Astrocyte of the hippocampus (primary cell): ENCODE results near the gene GRB14.
A peak's percentile ranks its signal among the peaks of the same experiment; 100 is the strongest.

ENCODE experiments used
- DNase-seq: peaks from one replicate; pipeline ENCODE4 v3.0.0; 2011; ENCODE audit warnings: low read depth, low spot score

Gene GRB14

GRCh38 chr2:164613321-164613982 lies 7.8 kb downstream of the GRB14 start:
- peak; percentile 30 for DNase-seq

DNA sequence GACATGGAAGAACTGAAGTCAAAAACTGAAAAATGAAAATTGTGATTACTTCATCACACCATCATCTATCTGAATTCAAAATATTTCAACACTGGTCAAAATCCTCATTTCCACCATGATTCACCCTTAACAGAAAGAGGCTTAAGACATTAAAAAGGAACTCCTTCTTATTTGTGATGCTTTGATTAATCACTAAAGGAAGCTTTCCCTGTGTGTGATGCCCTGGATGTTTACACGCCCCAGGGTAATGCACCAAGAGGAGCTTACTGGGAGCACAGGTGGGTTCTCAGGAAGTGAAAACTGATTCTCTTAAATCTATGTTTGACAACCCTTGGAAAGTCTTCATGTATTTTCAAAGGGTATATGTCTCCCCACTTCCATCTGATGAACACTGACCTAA lies 11.5 kb downstream of the GRB14 start:
- DNase-seq, result no peak

DNA sequence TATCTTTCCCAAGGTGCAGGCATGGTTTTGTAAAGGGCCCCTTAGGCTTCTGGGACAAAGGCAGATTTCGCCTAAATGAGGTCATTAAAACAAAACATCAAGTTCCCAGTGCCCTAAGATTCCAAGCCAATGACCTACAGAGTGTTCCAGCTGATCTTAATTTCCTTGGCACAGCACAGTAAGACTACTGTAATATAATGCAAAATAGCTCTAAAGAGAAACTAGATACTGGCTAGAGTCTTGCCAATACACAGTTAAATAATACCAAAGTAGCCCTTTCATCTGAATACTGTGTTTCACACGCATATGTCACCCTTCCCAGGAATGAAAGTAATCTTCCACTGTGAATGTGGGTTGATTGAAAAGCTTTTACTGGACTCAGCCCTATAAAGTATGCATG lies 14.7 kb downstream of the GRB14 start:
- peak; percentile 86 for DNase-seq

- DNase-seq, result no peak
Measured at GRCh38 chr2:164605295-164605694, 16.0 kb downstream of the GRB14 start.

GRCh38 chr2:164600763-164601162 lies 20.5 kb downstream of the GRB14 start:
- peak; percentile 29 for DNase-seq

DNA sequence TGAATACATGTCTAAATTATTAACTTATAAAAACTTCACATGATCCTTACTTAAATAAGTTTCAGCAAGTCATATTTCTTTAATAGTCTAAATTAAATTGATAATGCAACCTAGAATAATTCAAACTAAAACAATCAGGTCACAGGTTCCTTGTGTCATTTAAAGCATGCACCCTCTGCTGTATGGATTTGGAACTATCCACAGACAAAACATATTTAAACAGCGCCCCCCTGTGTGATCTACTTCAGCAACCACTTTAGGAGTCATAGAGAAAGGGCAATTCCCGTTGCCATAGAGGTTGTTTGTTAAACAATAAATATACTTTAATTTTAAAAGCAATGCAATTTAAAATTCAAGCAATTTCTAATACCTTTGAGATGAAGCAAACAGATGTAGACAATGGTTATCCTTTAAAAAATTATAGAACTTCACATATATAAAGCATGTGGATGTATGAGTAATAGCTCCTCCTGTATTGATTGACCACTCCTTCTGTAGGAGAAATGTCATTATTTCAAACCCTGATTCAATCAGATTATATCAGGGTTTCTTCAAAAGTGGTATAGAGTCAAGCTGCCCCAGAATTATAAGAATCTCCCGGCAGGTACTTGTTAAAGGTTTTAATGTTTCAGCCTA lies 21.2 kb downstream of the GRB14 start:
- DNase-seq, result peak; percentile 71

DNA sequence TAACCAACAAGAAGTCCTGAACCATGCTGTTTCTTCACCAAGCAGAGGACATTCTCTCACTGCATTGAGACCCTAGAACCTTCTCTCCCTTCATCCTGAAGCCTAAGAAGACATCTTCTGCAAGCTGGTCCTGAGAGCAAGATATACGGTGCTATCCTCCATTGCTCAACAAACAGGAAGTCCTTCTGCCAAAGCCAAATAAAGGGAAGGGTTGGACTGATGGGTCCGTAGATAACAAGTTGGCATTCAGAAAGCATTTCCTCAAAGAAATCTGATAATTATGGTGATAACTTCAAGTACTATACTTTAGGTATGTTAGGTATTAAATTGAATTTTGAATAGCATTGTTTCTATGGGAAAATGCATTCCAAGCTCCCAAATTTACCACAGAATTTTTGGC lies 23.3 kb downstream of the GRB14 start:
- no peak for DNase-seq

- DNase-seq, result no peak
Measured at GRCh38 chr2:164595031-164595430, 26.3 kb downstream of the GRB14 start.

- peak; percentile 7 for DNase-seq
Measured at GRCh38 chr2:164593959-164594358, 27.3 kb downstream of the GRB14 start.

DNA sequence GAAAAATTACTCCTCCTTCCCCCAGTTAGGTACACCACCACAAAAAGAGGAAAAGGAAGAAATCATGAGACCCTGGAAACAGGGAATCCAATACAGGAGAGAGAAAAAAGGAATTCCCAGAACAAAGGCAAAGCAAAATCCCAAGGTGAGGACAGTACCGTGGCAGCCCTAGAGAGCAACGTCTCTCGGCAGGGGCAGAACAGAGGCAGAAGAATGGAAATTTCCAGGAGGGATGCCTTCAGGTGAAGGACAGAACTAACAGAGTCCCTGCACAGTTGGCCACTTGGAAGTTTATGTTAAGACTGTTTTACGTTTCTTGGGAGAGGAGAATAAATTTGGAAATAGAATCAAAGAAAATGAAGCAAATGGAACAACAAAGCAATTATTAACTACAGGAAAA lies 27.7 kb downstream of the GRB14 start:
- DNase-seq, result no peak

- peak; percentile 24 for DNase-seq
Measured at GRCh38 chr2:164589522-164589921, 31.8 kb downstream of the GRB14 start.

- no peak for DNase-seq
Measured at GRCh38 chr2:164581050-164581449, 40.2 kb downstream of the GRB14 start.

GRCh38 chr2:164574931-164575330 lies 46.4 kb downstream of the GRB14 start:
- DNase-seq, result no peak

- DNase-seq, result no peak
Measured at GRCh38 chr2:164570475-164570874, 50.8 kb downstream of the GRB14 start.

GRCh38 chr2:164569378-164569777 lies 51.9 kb downstream of the GRB14 start:
- no peak for DNase-seq

- DNase-seq, result no peak
Measured at GRCh38 chr2:164568317-164568716, 53.0 kb downstream of the GRB14 start.

GRCh38 chr2:164567335-164567989 lies 53.8 kb downstream of the GRB14 start:
- DNase-seq, result no peak

DNA sequence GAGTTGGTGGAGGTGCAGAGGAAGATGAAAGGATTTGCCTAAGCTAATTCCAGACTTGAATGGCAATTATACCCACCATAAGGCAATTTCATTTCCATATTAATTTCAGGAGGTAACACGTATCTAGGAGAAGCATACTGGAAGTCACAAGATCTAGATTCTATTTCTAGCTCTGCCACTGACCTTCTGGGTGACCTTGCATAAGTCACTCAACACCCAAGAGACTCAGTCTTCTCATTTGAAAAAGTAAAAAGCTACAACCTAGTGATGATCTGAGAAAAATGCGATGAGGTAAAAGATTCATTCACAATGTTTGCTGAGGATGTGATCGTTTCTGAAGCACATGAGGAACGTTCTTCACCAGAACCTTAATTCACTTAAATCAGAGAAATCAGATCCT lies 55.9 kb downstream of the GRB14 start:
- no peak for DNase-seq

- no peak for DNase-seq
Measured at GRCh38 chr2:164562666-164563065, 58.6 kb downstream of the GRB14 start.

- DNase-seq, result no peak
Measured at GRCh38 chr2:164561991-164562390, 59.3 kb downstream of the GRB14 start.

- no peak for DNase-seq
Measured at GRCh38 chr2:164561416-164561815, 59.9 kb downstream of the GRB14 start.

GRCh38 chr2:164560902-164561301 lies 60.4 kb downstream of the GRB14 start:
- no peak for DNase-seq

DNA sequence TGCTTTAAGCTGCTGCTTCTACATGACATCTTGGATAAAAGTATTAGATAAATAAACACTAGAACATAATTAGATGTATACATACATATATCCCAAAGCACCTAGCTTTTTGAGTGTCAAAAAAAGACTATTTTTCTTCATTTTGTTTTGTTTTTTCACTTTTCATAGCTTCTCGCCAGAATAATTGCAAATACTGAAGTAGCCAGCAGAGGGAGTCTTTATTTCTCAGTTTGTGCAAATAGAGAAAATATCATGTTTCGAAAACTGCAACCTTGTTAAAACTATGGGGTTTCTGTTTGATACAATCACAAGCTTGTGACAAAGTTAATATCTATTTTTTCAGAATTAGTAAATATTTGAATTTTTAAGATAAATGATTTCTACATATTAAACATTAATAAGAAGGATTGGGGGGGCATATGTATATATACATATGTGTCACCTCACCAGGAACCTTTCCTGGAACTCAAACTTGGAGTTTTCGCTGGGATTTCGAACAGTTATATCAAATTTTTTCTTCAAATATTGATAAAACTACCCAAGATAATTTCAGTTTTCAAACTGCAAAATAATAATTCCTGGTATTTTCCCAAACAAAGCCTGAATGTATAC lies 61.0 kb downstream of the GRB14 start:
- peak; percentile 52 for DNase-seq
